22Rv1 (cell line): Measurements from ENCODE around the gene SEC61A1.

Experiments used
- H3K27ac ChIP-seq: fragments of 450-650 bp; 2 replicates; pipeline ENCODE4 v1.5.1; 2017
- ZFX ChIP-seq: fragments of 450-650 bp; IDR thresholded peaks from 2 replicates; pipeline ENCODE4 v1.6.1; 2017; ENCODE audit warnings: antibody characterized with exemption, borderline replicate concordance
- TF ChIP-seq, protein P1 (sequence below): fragments of 450-650 bp; IDR thresholded peaks from 2 replicates; pipeline ENCODE4 v1.5.1; 2017; ENCODE audit warnings: mild to moderate bottlenecking

Gene SEC61A1

DNA sequence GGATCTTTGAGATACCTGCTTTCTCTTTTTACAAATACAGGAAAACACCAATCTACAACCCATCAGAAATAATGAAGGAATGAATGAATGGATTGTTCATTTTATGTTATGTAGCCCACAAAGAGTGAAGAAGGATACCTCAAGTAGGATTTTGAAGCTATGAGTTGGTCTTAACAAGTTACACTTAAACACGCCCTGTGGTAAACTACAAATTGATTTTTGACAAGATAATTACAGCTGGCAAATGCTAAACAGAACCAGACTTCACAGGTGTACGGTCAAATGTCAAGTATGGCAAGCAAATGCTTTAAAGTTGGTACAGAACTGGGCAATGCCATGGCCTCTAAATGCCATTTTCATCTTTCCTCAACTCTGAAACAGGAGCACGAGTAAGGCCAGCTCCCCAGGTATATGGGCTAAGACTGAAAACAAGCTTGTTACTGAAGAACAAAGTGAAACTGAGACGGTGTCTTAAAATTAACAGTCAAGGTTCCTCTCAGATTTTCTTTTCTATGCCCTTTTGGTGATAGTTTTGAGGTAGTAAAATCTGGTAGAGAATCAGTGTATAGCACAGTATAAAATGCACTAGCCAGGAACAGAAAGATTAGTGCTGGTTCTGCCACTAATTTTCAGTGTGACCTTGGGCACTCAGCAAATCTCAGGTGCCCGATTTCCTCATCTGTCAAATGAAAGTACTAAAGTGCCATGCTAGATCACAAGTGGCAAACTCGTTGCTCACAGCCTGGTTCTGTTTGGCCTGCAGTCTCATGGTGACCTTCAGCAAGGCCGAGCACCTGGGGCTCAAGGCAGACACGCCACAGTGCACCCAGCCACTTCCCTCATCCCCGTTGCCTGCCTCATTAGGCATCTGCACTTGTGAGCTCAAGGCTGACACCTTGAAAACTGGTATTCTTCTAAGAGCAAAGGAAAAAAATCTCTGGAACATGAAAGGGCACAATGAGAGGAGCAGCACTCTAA lies 61.9 kb downstream of the SEC61A1 start:
- TF ChIP-seq ZFX, result no peak
- TF ChIP-seq, protein P1, sequence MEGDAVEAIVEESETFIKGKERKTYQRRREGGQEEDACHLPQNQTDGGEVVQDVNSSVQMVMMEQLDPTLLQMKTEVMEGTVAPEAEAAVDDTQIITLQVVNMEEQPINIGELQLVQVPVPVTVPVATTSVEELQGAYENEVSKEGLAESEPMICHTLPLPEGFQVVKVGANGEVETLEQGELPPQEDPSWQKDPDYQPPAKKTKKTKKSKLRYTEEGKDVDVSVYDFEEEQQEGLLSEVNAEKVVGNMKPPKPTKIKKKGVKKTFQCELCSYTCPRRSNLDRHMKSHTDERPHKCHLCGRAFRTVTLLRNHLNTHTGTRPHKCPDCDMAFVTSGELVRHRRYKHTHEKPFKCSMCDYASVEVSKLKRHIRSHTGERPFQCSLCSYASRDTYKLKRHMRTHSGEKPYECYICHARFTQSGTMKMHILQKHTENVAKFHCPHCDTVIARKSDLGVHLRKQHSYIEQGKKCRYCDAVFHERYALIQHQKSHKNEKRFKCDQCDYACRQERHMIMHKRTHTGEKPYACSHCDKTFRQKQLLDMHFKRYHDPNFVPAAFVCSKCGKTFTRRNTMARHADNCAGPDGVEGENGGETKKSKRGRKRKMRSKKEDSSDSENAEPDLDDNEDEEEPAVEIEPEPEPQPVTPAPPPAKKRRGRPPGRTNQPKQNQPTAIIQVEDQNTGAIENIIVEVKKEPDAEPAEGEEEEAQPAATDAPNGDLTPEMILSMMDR, result no peak
- H3K27ac ChIP-seq, result no peak overlapping the region
